HCT116 (cell line): ENCODE results near the gene PCCA. TPM values are rescaled to one million over a fixed set of nuclear protein-coding genes. Genes with fewer than 3 reads are reported as not detected.
"Not testable (repeated sequence)": the region's sequence is repeated elsewhere in the genome, so short reads cannot be mapped to it uniquely, and the experiment has no call there.

ENCODE experiments used
- ATAC-seq: fragments of 200-7000 bp; cut with Tn5 transposase; 2 replicates; pipeline ENCODE4 v1.9.1; 2020; ENCODE audit warnings: mild to moderate bottlenecking, moderate library complexity
- BruUV-seq: library from RNA; stranded (reverse); fragments of 400-500 nt; replicated peaks from 2 replicates; lab custom pipeline; 2021; lab: Mats Ljungman, UMichigan
- CTCF ChIA-PET: fragments of 300-600 bp; sonication (Branson Sonifier 250); formaldehyde crosslinking; loops from one replicate; lab custom pipeline; 2021; ENCODE audit warnings: antibody characterized with exemption; lab: Charles Lee
- POLR2A ChIA-PET: fragments of 300-600, 350-600 bp; sonication (Branson Sonifier 250); formaldehyde crosslinking; loops from one replicate; lab custom pipeline; 2021; ENCODE audit warnings: antibody characterized with exemption; lab: Charles Lee
- RAD21 ChIA-PET, 2 experiments: fragments of 300-600 bp; sonication (Branson Sonifier 250); formaldehyde crosslinking; loops; one replicate each; lab custom pipeline; 2023; ENCODE audit warnings: low total read pairs in 2 of 2; ENCODE audit not compliant: uncharacterized antibody in 2 of 2, unreplicated experiment in 2 of 2, low non-redundant PET in 1 of 2; lab: Charles Lee
- DNase-seq: peaks from one replicate; pipeline ENCODE4 v3.0.0-alpha.2; 2010; ENCODE audit warnings: low read depth, low spot score
- H2AFZ ChIP-seq: fragments of 200-600 bp; shearing (Covaris generic), sonication (generic); 2 replicates; pipeline ENCODE4 v1.6.1; 2017; ENCODE audit warnings: low read depth, mixed run types, mixed read lengths, antibody characterized with exemption, low read length; ENCODE audit not compliant: poor library complexity, severe bottlenecking
- H3K27ac ChIP-seq: 2 replicates; pipeline ENCODE4 v1.5.1; 2012; ENCODE audit warnings: low read depth, low read length
- H3K27me3 ChIP-seq: fragments of 200-600 bp; sonication (generic); 2 replicates; pipeline ENCODE4 v1.6.1; 2016; ENCODE audit warnings: mixed run types, low read length, mixed read lengths; ENCODE audit not compliant: insufficient read depth
- H3K36me3 ChIP-seq, 2 experiments: fragments of 200-500 bp in 1 of 2; fragments of 200-600 bp in 1 of 2; sonication (Bioruptor generic) in 1 of 2; sonication (generic) in 1 of 2; 2 replicates each; pipeline versions ENCODE4 v1.5.1 to v1.6.1; 2014 to 2016; ENCODE audit warnings: low read length in 2 of 2, inconsistent platforms in 1 of 2, mixed read lengths in 1 of 2, mixed run types in 1 of 2; ENCODE audit not compliant: insufficient read depth in 2 of 2, control insufficient read depth in 1 of 2
- H3K4me1 ChIP-seq, 2 experiments: fragments of 200-600 bp in 1 of 2; sonication (generic) in 1 of 2; 2 replicates each; pipeline versions ENCODE4 v1.5.1 to v1.6.1; 2012 to 2017; ENCODE audit warnings: low read length in 2 of 2, inconsistent platforms in 1 of 2, mild to moderate bottlenecking in 1 of 2, mixed read lengths in 1 of 2, mixed run types in 1 of 2, moderate library complexity in 1 of 2; ENCODE audit not compliant: insufficient read depth in 2 of 2, control insufficient read depth in 1 of 2
- H3K4me2 ChIP-seq: fragments of 200-600 bp; sonication (generic); 2 replicates; pipeline ENCODE4 v1.6.1; 2017; ENCODE audit warnings: mixed run types, low read length, mixed read lengths
- H3K4me3 ChIP-seq, 2 experiments: fragments of 200-600 bp in 1 of 2; sonication (generic) in 1 of 2; replicated peaks in 1 of 2; 2 replicates each; pipeline ENCODE4 v1.5.1; 2011 to 2016; ENCODE audit warnings: low read length in 2 of 2, control low read depth in 1 of 2, low read depth in 1 of 2, mild to moderate bottlenecking in 1 of 2, mixed read lengths in 1 of 2, mixed run types in 1 of 2
- H3K79me2 ChIP-seq: fragments of 200-600 bp; sonication (generic); 2 replicates; pipeline ENCODE4 v1.6.1; 2017; ENCODE audit warnings: mild to moderate bottlenecking, mixed run types, low read length, moderate library complexity, mixed read lengths; ENCODE audit not compliant: insufficient read depth
- H3K9ac ChIP-seq: fragments of 200-600 bp; sonication (generic); 2 replicates; pipeline ENCODE4 v1.6.1; 2016; ENCODE audit warnings: low read length, mixed read lengths
- H3K9me2 ChIP-seq: fragments of 200-600 bp; sonication (generic), shearing (Covaris generic); 2 replicates; pipeline ENCODE4 v1.6.1; 2017; ENCODE audit warnings: mixed run types, mild to moderate bottlenecking, moderate library complexity; ENCODE audit not compliant: insufficient read depth
- H3K9me3 ChIP-seq, 2 experiments: fragments of 200-500 bp in 1 of 2; fragments of 200-600 bp in 1 of 2; sonication (Bioruptor generic) in 1 of 2; sonication (generic) in 1 of 2; 2 replicates each; pipeline ENCODE4 v1.6.1; 2014 to 2017; ENCODE audit warnings: low read length in 2 of 2, mixed read lengths in 2 of 2, inconsistent platforms in 1 of 2, low read depth in 1 of 2, mild to moderate bottlenecking in 1 of 2, mixed run types in 1 of 2, moderate library complexity in 1 of 2; ENCODE audit not compliant: control insufficient read depth in 1 of 2, insufficient read depth in 1 of 2
- H4K20me1 ChIP-seq: fragments of 200-600 bp; sonication (generic), shearing (Covaris generic); 2 replicates; pipeline ENCODE4 v1.6.1; 2017; ENCODE audit warnings: mixed run types, mild to moderate bottlenecking, moderate library complexity; ENCODE audit not compliant: insufficient read depth
- CBX3 ChIP-seq: IDR thresholded peaks from 2 replicates; pipeline ENCODE4 v1.6.1; 2012; ENCODE audit warnings: low read depth
- CEBPB ChIP-seq: IDR thresholded peaks from 2 replicates; pipeline ENCODE4 v1.6.1; 2012; ENCODE audit warnings: low read depth
- EGR1 ChIP-seq: IDR thresholded peaks from 2 replicates; pipeline ENCODE4 v1.6.1; 2012; ENCODE audit warnings: low read depth
- EZH2 ChIP-seq: fragments of 200-600 bp; sonication (generic); IDR thresholded peaks from 2 replicates; pipeline ENCODE4 v1.6.1; 2017; ENCODE audit warnings: antibody characterized with exemption, mixed run types
- EZH2phosphoT487 ChIP-seq: fragments of 200-600 bp; IDR thresholded peaks from 2 replicates; pipeline ENCODE4 v1.6.1; 2018; ENCODE audit warnings: antibody characterized with exemption, borderline replicate concordance
- RAD21 ChIP-seq: IDR thresholded peaks from 2 replicates; pipeline ENCODE4 v1.6.1; 2012; ENCODE audit warnings: low read depth, mild to moderate bottlenecking
- TCF7L2 ChIP-seq: IDR thresholded peaks from 2 replicates; pipeline ENCODE4 v1.7.0; 2011; ENCODE audit warnings: borderline replicate concordance, inconsistent platforms; ENCODE audit not compliant: insufficient read depth, insufficient read length; ENCODE audit errors: extremely low read depth
- ZFX ChIP-seq: fragments of 450-650 bp; IDR thresholded peaks from 2 replicates; pipeline ENCODE4 v1.6.1; 2017
- ZNF274 ChIP-seq: fragments of 200-500 bp; sonication (Bioruptor generic); IDR thresholded peaks from 2 replicates; pipeline ENCODE4 v1.6.1; 2014; ENCODE audit warnings: mild to moderate bottlenecking, low read depth, low read length, inconsistent platforms
- intact Hi-C: fragments of 100-400 bp; cut with micrococcal nuclease; formaldehyde crosslinking; loops from 2 replicates; pipeline ENCODE4 v1.10.0; 2022
- total RNA-seq: library from RNA; stranded (reverse); gene quantifications from one replicate; pipeline ENCODE4 v1.2.1, GENCODE V29; 2021; ENCODE audit not compliant: unreplicated experiment
- TF ChIP-seq, protein P1 (sequence below): IDR thresholded peaks from 2 replicates; pipeline ENCODE4 v1.6.1; 2011; ENCODE audit warnings: mild to moderate bottlenecking, low read length, moderate library complexity; ENCODE audit not compliant: insufficient replicate concordance; ENCODE audit errors: extremely low read depth

The PCCA gene
- total RNA-seq, 1 experiment from 2014 or later, result 23.0 TPM

DNA sequence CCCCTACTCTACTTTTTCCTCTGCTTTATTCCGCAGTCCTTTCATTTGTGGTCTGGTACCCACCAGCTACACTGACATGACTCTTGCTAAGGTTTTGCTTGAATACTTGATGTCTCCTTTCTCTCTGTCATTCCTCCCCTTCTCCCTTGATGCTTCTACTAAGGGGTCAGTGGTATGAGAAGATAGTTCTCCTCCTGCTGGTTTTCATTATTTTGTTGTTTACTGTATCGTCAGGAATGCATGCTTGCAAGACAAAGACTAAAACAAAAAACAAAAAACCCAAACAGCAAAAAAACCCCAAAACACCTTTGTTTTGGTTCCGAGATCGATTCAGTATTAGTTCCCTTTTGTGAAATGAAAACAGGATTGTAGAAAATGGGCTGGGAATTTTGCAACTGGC lies 59.5 kb downstream of the PCCA start (continued):
- TF ChIP-seq, protein P1, sequence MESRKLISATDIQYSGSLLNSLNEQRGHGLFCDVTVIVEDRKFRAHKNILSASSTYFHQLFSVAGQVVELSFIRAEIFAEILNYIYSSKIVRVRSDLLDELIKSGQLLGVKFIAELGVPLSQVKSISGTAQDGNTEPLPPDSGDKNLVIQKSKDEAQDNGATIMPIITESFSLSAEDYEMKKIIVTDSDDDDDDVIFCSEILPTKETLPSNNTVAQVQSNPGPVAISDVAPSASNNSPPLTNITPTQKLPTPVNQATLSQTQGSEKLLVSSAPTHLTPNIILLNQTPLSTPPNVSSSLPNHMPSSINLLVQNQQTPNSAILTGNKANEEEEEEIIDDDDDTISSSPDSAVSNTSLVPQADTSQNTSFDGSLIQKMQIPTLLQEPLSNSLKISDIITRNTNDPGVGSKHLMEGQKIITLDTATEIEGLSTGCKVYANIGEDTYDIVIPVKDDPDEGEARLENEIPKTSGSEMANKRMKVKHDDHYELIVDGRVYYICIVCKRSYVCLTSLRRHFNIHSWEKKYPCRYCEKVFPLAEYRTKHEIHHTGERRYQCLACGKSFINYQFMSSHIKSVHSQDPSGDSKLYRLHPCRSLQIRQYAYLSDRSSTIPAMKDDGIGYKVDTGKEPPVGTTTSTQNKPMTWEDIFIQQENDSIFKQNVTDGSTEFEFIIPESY, result no peak
- TF ChIP-seq TCF7L2 (no peak), ZFX (no peak)
- TF ChIP-seq, all 23 proteins: peak for 0

DNA sequence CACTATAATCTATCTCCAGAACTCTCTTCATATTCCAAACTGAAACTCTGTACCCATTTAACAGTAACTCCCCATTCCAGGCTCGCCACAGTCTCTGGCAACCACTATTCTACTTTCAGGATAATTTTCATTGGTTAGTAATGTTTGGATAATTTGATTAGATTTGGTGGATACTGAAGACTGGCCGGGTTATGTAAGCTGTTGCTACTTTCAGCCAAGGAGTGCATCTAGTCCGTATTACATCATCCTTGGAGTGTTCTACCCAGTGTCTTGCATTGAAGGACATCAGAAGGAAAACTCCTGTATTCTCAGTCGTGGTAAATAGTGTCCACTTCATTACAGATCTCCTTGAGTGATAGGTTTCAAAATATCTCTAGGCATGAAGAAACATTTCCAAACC lies 60.5 kb downstream of the PCCA start:
- TF ChIP-seq CBX3 (no peak), ZNF274 (no peak), EZH2phosphoT487 (no peak), EZH2 (no peak), EGR1 (no peak), RAD21 (no peak), CEBPB (no peak)
- TF ChIP-seq, protein P1, result no peak
- intact Hi-C loops, result no loop called here
- H3K9me2 ChIP-seq, result no peaks in the 10 kb centered on the region
- ChIA-PET CTCF (no interaction called here), POLR2A (no interaction called here), RAD21 (no interaction called here)
- no peak overlapping the region for H3K4me2 ChIP-seq
- no peak overlapping the region for H3K27ac ChIP-seq
- ATAC-seq (no peak), DNase-seq (no peak)
- no peaks in the 10 kb centered on the region for H3K79me2 ChIP-seq
- H3K9ac ChIP-seq, result no peak overlapping the region
- no TSS peak for BruUV-seq
- H2AFZ ChIP-seq, result no peak overlapping the region
- no peaks in the 10 kb centered on the region for H3K36me3 ChIP-seq
- H4K20me1 ChIP-seq, result no peaks in the 10 kb centered on the region
- H3K9me3 ChIP-seq, result no peaks in the 10 kb centered on the region
- no peaks in the 10 kb centered on the region for H3K4me1 ChIP-seq
- no peak overlapping the region for H3K4me3 ChIP-seq
- H3K27me3 ChIP-seq, result no peaks in the 10 kb centered on the region

- H3K4me1 ChIP-seq, CTCF ChIA-PET, intact Hi-C loops, POLR2A ChIA-PET, H3K79me2 ChIP-seq, RAD21 ChIA-PET, BruUV-seq, H3K9me3 ChIP-seq, ATAC-seq, H3K36me3 ChIP-seq, DNase-seq, H3K27ac ChIP-seq, H3K27me3 ChIP-seq, H3K9me2 ChIP-seq, H2AFZ ChIP-seq, H3K4me3 ChIP-seq, H3K9ac ChIP-seq, H3K4me2 ChIP-seq, H4K20me1 ChIP-seq: not testable (repeated sequence)
These were observed 61.8 kb downstream of the PCCA start for GRCh38 chr13:100150711-100151110.
